ENCODE data around the gene ALDH1L1. TPM values are rescaled to one million over a fixed set of nuclear protein-coding genes. Genes with fewer than 3 reads are reported as not detected.

The ALDH1L1 gene
- total RNA-seq, 1 donor from 2014 or later: 7.7 TPM

- no peak for DNase-seq
These were observed 61.2 kb downstream of the ALDH1L1 start for GRCh38 chr3:126119008-126119675.

DNA sequence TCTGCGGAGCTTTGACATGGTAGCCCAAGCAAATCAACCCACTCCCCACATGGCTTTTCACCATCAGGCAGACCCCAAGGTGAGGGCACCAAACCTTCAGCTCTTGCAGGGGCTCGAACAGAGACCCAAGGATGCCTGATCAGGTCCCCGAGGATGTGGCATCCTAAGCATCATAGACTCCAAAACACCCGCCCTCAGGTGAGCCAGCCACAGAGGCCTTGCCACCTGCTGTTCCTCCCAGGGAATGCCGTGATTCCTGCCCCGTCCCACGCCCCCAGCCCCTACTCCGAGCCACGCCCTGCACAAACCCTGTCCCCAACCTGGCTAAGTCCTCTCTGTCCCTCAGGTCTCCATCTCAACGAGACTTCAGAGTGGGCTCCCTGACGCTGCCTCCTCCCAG lies 61.8 kb downstream of the ALDH1L1 start:
- no peak for DNase-seq

GRCh38 chr3:126117786-126118185 lies 62.6 kb downstream of the ALDH1L1 start:
- no peak for DNase-seq

DNA sequence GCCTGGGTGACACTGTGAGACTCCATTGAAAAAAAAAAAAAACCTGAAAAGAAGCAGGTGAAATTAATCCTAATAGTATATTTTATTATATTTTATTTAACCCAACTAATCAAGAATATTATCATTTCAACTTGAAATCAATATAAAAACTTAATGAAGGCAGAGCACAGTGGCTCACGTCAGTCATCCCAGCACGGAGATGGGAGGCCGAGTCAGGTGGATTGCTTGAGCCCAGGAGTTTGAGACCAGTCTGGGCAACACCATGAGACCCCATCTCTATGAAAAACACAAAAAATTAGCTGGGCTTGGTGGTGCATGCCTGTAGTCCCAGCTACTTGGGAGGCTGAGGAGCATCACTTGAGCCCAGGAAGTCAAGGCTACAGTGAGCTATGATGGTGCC lies 63.2 kb downstream of the ALDH1L1 start:
- no peak for DNase-seq

- no peak for DNase-seq
These were observed 63.9 kb downstream of the ALDH1L1 start for GRCh38 chr3:126116526-126116925.

DNA sequence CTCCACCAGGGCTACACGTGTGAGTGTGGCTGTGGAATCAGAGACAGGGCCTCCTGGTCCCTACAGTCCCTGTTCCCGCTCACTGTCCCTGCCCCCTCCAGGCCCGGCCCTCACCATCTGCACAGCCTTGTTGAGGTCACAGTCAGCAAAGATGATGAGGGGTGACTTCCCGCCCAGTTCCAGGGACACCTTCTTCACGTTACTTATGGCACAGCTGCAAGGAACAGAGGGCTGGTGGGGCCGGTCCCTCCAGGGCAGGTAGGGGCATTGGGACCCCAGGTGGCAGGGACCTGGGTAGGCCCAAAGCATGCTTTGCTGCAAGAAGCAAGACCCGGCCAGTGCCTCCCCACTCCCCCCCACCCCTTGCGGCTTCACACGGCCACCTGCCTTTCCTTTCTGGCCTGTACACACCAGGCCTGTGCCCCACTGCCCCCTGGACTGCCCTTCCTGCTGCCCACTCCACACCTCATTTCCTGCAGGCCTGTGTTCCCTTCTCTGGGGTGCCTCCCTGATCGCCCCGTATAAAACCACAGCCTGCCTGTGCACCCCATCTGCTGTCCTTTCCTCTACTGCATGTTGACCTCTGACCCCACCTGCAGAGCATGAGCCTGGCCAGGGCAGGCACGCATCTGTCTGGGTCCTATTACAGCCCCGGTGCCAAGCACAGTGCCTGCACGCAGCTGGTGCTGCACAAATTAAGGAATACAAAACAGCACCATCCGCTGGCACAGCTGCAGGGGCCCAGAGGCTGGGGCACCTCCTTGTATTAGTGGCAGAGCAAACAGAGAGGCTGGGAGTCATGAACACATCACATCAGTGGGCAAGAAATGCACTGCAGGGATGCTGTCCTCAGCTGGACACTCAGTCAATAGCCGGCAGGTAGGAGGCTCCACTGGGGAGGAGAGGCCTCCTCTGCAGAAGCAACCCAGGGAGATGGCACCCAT lies 65.7 kb downstream of the ALDH1L1 start:
- DNase-seq: peak; percentile 25

- DNase-seq: no peak
These were observed 66.5 kb downstream of the ALDH1L1 start for GRCh38 chr3:126113733-126114442.

DNA sequence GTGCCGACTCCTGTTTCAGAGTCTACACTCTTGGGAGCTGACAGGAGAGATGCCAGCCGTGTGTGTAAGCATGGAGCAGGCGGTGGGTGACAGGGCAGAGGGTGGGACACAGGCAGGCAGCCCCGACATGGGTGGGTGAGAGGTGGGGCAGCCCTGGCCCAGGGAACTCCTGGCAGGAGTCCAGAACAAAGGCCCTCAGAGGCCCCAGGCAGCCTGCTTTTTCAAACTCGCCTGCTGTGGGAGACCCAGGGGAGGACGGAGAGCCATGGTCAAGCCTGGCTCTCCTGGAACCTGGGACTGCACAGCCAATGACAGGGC lies 67.2 kb downstream of the ALDH1L1 start:
- no peak for DNase-seq

- DNase-seq: no peak
These were observed 67.7 kb downstream of the ALDH1L1 start for GRCh38 chr3:126112531-126113237.

- no peak for DNase-seq
These were observed 68.6 kb downstream of the ALDH1L1 start for GRCh38 chr3:126111566-126112475.

DNA sequence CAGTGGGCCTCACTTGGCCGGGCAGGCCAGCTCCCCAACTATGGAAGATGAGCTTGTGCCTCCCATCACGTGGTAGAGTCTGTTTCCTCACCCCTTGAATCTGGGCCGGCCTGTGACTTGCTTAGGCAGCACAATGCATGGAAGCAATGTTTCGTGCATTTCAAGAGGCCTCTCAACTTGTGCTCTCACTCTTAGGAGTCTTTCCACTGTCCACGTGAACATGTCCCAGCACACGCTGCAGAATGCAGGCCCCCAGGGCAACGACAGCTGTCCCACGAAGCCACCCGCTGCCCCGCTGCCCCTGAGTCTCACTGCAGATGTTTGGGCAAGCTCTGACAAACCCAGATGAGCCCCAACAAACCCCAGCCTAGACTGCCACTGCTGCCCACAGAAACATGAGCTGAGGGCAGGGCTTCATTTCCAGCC lies 69.2 kb downstream of the ALDH1L1 start:
- DNase-seq: no peak

- no peak for DNase-seq
These were observed 69.8 kb downstream of the ALDH1L1 start for GRCh38 chr3:126110431-126111125.

DNA sequence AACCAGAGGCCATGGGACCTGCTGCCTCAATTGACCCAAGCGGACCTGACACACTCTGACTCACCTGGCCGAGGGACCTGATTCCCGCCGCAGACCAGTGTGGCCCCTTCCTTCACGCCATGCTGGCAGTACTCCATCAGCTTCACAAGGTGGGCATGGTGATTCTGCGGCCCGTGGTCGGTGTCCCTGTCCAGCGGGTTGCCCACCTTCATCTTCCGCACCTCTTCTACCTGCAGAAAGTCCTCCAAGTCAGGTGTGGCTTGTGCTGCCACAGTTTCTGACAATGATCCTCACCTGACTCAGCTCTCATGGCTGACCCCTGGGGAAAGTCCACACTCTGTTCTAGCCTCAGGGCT lies 70.5 kb downstream of the ALDH1L1 start:
- DNase-seq: no peak

GRCh38 chr3:126109146-126109879 lies 71.1 kb downstream of the ALDH1L1 start:
- no peak for DNase-seq

- no peak for DNase-seq
These were observed 71.7 kb downstream of the ALDH1L1 start for GRCh38 chr3:126108676-126109050.

DNA sequence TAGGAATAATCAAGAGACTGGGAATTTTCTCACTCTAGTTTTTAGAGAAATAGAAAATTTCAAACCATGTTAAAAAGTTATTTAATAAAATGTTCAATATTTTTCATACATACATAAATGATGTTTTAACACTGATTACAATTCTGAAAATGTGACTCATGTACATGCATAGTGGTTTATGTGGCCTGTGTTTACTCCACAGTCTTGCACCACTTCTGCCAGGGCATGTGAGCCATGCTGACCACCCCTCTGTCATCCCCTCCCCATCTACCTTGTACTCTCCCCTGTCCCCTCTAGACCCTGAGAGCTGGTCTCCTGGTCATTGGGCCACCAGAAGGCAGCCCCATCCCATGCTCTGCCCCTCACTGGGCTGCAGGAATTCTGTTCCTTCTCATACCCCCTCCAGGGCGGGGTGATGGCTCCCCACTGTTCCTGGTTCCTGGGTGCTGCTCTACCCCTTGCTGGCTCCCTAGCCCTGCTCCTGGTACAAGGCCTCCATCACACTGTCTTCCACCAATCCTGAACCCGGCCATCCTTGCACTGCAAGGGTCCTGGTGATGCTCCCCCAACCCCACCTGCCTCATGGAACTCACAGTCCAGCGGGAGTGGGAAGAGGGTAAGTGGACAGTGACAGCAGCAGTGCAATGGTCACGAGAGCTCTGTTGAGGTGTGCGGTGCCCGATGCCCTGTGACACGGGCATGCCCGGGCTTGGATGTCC lies 72.3 kb downstream of the ALDH1L1 start:
- DNase-seq: no peak

DNA sequence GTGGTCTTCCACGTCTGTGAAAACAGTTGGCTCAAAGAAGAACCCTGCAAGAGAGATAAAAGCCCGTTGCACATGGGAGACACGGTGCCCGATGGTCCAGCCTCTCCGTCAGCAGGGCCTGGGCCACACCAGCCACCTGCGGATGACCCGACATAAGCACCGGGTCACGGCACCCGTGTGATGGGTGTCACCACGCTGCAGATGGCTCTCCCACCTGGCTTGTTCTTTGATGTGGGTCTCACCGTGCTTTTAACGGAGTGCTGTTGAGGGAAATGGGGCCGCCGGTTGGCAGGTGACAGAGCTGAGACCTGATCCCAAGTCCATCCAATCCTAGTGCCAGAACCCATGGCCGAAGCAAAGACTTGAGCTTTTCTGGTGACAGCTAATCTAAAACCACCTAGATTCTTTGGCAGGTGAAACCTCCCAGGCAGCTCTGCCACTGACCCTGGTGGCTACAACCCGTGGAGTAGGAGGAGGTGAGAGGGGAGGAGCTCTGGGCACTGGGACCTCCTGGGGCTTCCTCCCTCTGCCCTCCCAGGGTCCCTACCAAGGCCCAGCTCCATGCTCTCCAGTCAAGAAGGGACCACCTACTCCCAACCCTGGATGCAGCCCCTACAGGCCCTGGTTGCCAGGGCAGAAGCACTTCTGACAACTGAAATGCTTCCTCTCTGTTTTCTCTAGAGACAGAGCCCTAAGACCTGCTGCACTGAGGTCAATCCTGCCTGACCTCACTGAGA lies 73.0 kb downstream of the ALDH1L1 start:
- DNase-seq: no peak

DNA sequence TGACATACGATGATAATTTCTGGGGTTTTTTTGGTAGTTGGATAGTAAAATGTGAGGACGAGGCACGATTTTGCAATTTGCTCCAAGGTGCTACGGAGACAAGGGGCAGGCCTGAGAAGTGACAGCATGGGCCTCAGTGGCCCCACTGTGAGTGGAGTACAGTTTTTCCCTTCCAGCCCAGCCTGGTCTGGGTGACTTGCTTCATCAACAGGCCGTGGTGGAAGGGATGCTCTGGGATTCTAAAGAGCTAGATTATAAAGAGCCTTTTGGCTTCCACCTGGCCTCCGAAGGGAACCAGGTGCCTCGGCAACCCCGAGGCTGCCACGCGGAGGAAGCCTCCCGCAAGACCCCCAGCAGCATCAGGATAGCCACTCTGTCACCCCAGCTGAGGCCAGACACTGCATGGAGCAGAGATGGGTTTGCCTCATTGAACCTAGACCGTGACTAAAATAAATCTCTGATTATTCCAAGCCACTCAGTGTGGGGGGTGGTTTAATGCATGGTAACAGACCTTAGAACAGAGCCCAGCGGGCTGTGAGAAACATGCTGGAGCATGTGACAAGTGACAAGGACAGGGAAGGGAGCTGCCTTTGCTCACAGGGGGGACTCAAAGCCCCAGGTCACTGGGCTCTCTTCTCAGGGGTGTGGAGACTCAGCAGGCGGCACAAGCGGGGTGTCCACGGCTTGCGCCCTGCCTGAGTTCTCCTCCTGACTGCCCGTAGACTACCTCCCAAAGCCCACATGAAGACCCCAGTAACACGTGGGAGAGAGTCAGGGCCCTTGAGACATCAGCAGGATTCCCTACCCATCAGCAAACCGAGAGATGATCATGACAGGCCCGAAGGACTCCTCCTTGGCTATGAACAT lies 73.8 kb downstream of the ALDH1L1 start:
- DNase-seq: no peak
